ENCODE data around the gene SUGCT. TPM values are rescaled to one million over a fixed set of nuclear protein-coding genes. Genes with fewer than 3 reads are reported as not detected.

SUGCT gene
- total and polyA plus RNA-seq, 2 experiments from 2014 or later = 21.4 to 57.8 TPM

- no peaks in the 10 kb centered on the region for H3K27me3 ChIP-seq
- no peak for TF ChIP-seq CTCF (IDR thresholded peaks at IDR 0.05; ENCODE audit: low read depth, low read length)
- H3K4me1 ChIP-seq (ENCODE audit: low read depth) = peaks cover 17% of the 10 kb centered on the region
- no peak overlapping the region for H3K4me3 ChIP-seq
- no peak overlapping the region for H3K27ac ChIP-seq
- DNase-seq (ENCODE audit: low read depth in 1 of 2, low spot score in 1 of 2) = peak in 1 of 2 donors; percentile 4
- H3K9me3 ChIP-seq (ENCODE audit: low read depth) = no peaks in the 10 kb centered on the region
- H3K36me3 ChIP-seq = no peaks in the 10 kb centered on the region
Measured at GRCh38 chr7:40506158-40506557, 371.4 kb downstream of the SUGCT start.

DNA sequence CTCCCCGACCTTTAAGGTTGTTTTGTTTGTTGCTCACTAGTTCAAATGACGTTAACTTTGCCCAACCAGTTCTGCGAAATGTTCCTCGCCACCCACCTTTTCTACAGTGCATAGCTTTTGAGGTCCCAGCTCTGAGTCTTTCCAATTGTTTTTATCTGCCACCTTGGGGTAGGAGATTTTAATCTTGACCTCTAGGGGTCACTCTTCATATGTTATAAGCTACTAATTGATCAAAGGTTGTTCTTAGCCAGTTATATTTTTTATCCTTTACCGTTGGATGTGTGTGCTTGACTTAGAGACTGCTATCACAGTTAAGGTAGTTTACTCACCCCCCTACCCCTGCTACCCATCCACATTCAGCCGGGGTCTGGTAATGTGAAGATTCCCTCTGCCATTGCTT, 372.4 kb downstream of the SUGCT start:
- no peaks in the 10 kb centered on the region for H3K9me3 ChIP-seq (ENCODE audit: low read depth)
- TF ChIP-seq CTCF (IDR thresholded peaks at IDR 0.05; ENCODE audit: low read depth, low read length) = peak; percentile 5
- H3K36me3 ChIP-seq = no peaks in the 10 kb centered on the region
- no peak for DNase-seq (ENCODE audit: low read depth in 1 of 2, low spot score in 1 of 2)
- no peak overlapping the region for H3K27ac ChIP-seq
- no peaks in the 10 kb centered on the region for H3K27me3 ChIP-seq
- H3K4me3 ChIP-seq = no peak overlapping the region
- peaks cover 17% of the 10 kb centered on the region for H3K4me1 ChIP-seq (ENCODE audit: low read depth)

GRCh38 chr7:40509287-40509996, 374.6 kb downstream of the SUGCT start:
- TF ChIP-seq CTCF (IDR thresholded peaks at IDR 0.05; ENCODE audit: low read depth, low read length) = no peak
- no peak overlapping the region for H3K4me3 ChIP-seq
- peak overlapping the region; percentile 65 for H3K27ac ChIP-seq
- H3K9me3 ChIP-seq (ENCODE audit: low read depth) = no peaks in the 10 kb centered on the region
- H3K36me3 ChIP-seq = no peaks in the 10 kb centered on the region
- peaks cover 17% of the 10 kb centered on the region for H3K4me1 ChIP-seq (ENCODE audit: low read depth)
- H3K27me3 ChIP-seq = no peaks in the 10 kb centered on the region
- no peak for DNase-seq (ENCODE audit: low read depth in 1 of 2, low spot score in 1 of 2)

DNA sequence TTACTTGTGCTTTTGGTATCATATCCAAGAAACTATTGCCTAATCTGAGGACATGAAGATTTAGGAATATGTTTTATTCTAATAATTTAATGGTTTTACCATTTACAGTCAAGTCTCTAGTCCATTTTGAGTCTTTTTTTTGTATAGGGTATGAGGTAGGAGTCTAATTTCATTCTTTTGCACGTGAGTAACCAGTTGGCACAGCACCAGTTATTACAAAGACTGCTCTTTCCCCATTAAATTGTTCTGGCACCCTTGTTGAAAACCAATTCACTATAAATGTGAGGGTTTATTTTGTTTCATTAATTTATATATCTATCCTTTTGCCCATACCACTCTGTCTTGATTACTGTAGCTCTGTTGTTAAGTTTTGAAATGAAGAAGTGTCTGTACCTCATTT, 381.6 kb downstream of the SUGCT start:
- Histone ChIP-seq H3K4me1 (ENCODE audit: low read depth) (no peaks in the 10 kb centered on the region), H3K27me3 (no peaks in the 10 kb centered on the region), H3K36me3 (no peaks in the 10 kb centered on the region), H3K4me3 (no peak overlapping the region), H3K9me3 (ENCODE audit: low read depth) (no peaks in the 10 kb centered on the region), H3K27ac (no peak overlapping the region)
- DNase-seq (ENCODE audit: low read depth in 1 of 2, low spot score in 1 of 2) = peak in 1 of 2 donors; percentile 53
- TF ChIP-seq CTCF (IDR thresholded peaks at IDR 0.05; ENCODE audit: low read depth, low read length) = no peak

DNA sequence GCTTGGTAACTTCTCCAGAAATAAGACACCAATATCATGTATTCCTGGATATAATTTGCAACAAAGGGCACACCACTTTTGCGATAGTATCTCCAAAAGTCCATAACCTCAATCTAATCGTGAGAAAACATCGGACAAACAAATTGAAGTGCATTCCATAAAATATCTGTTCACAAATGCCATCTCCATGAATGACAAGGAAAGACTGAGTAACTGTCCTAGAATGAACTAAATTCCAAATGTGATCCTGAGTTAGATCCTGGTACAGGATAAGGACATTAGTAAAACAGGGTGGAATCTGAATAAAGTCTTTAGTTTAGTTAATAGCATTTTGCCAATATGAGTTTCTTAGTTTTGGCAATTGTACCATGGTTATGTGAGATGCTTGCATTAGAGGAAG, 384.2 kb downstream of the SUGCT start:
- no peaks in the 10 kb centered on the region for H3K36me3 ChIP-seq
- H3K27me3 ChIP-seq = no peaks in the 10 kb centered on the region
- no peak overlapping the region for H3K4me3 ChIP-seq
- H3K27ac ChIP-seq = no peak overlapping the region
- DNase-seq (ENCODE audit: low read depth in 1 of 2, low spot score in 1 of 2) = no peak
- no peaks in the 10 kb centered on the region for H3K9me3 ChIP-seq (ENCODE audit: low read depth)
- H3K4me1 ChIP-seq (ENCODE audit: low read depth) = no peaks in the 10 kb centered on the region
- no peak for TF ChIP-seq CTCF (IDR thresholded peaks at IDR 0.05; ENCODE audit: low read depth, low read length)

All from cardiac muscle cell (in vitro differentiated cells and primary cell).